ENCODE results near the gene CTXN3. TPM values are rescaled to one million over a fixed set of nuclear protein-coding genes. Genes with fewer than 3 reads are reported as not detected.
"Not testable (repeated sequence)": the region's sequence is repeated elsewhere in the genome, so short reads cannot be mapped to it uniquely, and the experiment has no call there.

The CTXN3 gene
- total RNA-seq, 1 donor from 2014 or later, result not detected

GRCh38 chr5:127673117-127673800, 24.4 kb downstream of the CTXN3 start:
- Mint-ChIP-seq H3K4me3 (no peak overlapping the region), H3K36me3 (ENCODE audit: low read depth) (no peaks in the 10 kb centered on the region), H3K27ac (no peak overlapping the region), H3K4me1 (no peaks in the 10 kb centered on the region), H3K27me3 (no peaks in the 10 kb centered on the region), H3K9me3 (no peaks in the 10 kb centered on the region)
- TF ChIP-seq, protein P1, sequence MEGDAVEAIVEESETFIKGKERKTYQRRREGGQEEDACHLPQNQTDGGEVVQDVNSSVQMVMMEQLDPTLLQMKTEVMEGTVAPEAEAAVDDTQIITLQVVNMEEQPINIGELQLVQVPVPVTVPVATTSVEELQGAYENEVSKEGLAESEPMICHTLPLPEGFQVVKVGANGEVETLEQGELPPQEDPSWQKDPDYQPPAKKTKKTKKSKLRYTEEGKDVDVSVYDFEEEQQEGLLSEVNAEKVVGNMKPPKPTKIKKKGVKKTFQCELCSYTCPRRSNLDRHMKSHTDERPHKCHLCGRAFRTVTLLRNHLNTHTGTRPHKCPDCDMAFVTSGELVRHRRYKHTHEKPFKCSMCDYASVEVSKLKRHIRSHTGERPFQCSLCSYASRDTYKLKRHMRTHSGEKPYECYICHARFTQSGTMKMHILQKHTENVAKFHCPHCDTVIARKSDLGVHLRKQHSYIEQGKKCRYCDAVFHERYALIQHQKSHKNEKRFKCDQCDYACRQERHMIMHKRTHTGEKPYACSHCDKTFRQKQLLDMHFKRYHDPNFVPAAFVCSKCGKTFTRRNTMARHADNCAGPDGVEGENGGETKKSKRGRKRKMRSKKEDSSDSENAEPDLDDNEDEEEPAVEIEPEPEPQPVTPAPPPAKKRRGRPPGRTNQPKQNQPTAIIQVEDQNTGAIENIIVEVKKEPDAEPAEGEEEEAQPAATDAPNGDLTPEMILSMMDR (IDR thresholded peaks at IDR 0.05), result no peak
- POLR2A ChIA-PET, result no interaction called here
- CTCF ChIA-PET, result no interaction called here
- intact Hi-C loops (cut with micrococcal nuclease), result no loop called here
- DNase-seq (no peak), ATAC-seq (ENCODE audit: low read depth) (no peak)

DNA sequence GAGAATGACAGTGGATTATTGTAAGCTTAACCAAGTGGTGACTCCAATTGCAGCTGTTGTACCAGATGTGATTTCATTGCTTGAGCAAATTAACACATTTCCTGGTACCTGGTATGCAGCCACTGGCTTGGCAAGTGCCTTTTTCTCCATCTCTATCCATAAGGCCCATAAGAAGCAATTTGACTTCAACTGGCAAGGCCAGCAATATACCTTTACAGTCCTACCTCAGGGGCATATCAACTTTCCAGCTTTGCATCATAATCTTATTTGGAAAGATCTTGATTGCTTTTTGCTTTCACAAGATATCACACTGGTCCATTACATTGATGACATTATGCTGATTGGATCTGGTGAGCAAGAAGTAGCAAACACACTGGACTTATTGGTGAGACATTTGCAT, 28.1 kb downstream of the CTXN3 start:
- H3K9me3 Mint-ChIP-seq; POLR2A ChIA-PET; H3K27ac Mint-ChIP-seq; H3K27me3 Mint-ChIP-seq; H3K4me1 Mint-ChIP-seq; CTCF ChIA-PET; H3K4me3 Mint-ChIP-seq; ATAC-seq (ENCODE audit: low read depth); H3K36me3 Mint-ChIP-seq (ENCODE audit: low read depth); DNase-seq; intact Hi-C loops (cut with micrococcal nuclease): not testable (repeated sequence)

- POLR2A ChIA-PET; H3K36me3 Mint-ChIP-seq (ENCODE audit: low read depth); ATAC-seq (ENCODE audit: low read depth); H3K4me1 Mint-ChIP-seq; CTCF ChIA-PET; H3K9me3 Mint-ChIP-seq; H3K27ac Mint-ChIP-seq; DNase-seq; H3K27me3 Mint-ChIP-seq; intact Hi-C loops (cut with micrococcal nuclease); H3K4me3 Mint-ChIP-seq: not testable (repeated sequence)
Measured at GRCh38 chr5:127679691-127680330, 30.9 kb downstream of the CTXN3 start.

DNA sequence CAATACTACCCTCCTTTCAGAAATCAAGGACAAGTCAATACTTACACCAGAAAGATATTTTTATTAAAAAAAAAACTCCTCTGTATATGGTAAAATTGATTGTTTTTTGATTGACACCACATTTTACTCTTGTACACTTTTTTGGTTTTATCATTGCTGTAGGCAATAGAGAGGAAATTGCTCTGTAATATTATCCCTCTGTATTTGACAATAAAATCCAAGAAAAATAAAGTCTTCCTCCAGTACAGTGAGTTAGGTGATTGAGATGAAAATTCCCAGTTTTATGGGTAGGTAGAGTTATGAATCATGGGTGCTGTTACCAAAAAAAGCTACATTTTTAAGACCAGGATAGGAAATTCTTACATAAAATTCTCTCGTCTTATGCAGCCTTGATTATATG, 31.7 kb downstream of the CTXN3 start:
- ChIA-PET POLR2A (no interaction called here), CTCF (no interaction called here)
- ATAC-seq (ENCODE audit: low read depth), result no peak
- Mint-ChIP-seq H3K4me3 (no peak overlapping the region), H3K27ac (no peak overlapping the region), H3K4me1 (no peaks in the 10 kb centered on the region), H3K9me3 (no peaks in the 10 kb centered on the region), H3K27me3 (peaks cover 2% of the 10 kb centered on the region), H3K36me3 (ENCODE audit: low read depth) (no peaks in the 10 kb centered on the region)
- TF ChIP-seq, protein P1 (IDR thresholded peaks at IDR 0.05), result no peak
- no peak for DNase-seq
- intact Hi-C loops (cut with micrococcal nuclease), result no loop called here

DNA sequence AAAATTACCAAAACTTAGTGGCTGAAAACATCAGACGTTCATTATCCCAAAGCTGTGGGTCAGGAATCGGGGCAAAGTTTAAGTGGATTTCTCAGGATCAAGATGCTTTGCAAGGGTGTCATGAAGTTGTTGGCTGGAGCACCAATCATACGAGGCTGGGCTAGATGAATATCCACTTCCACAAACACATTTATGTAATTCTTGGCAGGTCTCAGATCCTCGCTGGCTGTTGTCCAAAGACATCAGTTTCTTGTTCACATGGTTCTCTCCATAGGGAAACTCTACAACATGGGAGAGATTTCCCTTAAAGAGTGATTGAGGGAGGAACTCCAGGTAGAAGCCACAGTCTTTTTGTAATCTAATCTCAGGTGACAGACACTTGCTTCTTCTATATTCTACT, 34.1 kb downstream of the CTXN3 start:
- H3K36me3 Mint-ChIP-seq (ENCODE audit: low read depth), result no peaks in the 10 kb centered on the region
- H3K9me3 Mint-ChIP-seq, result no peaks in the 10 kb centered on the region
- H3K4me3 Mint-ChIP-seq, result no peak overlapping the region
- DNase-seq (no peak), ATAC-seq (ENCODE audit: low read depth) (no peak)
- H3K4me1 Mint-ChIP-seq, result no peaks in the 10 kb centered on the region
- intact Hi-C loops (cut with micrococcal nuclease), result no loop called here
- H3K27me3 Mint-ChIP-seq, result peaks cover 2% of the 10 kb centered on the region
- CTCF ChIA-PET, result no interaction called here
- no peak overlapping the region for H3K27ac Mint-ChIP-seq
- POLR2A ChIA-PET, result no interaction called here
- TF ChIP-seq, protein P1 (IDR thresholded peaks at IDR 0.05), result no peak

- Mint-ChIP-seq H3K4me3 (no peak overlapping the region), H3K4me1 (no peaks in the 10 kb centered on the region), H3K36me3 (ENCODE audit: low read depth) (no peaks in the 10 kb centered on the region), H3K27ac (no peak overlapping the region), H3K9me3 (no peaks in the 10 kb centered on the region), H3K27me3 (peaks cover 2% of the 10 kb centered on the region)
- ATAC-seq (ENCODE audit: low read depth), result no peak
- DNase-seq, result no peak
- CTCF ChIA-PET, result no interaction called here
- TF ChIP-seq, protein P1 (IDR thresholded peaks at IDR 0.05), result no peak
- POLR2A ChIA-PET, result no interaction called here
- intact Hi-C loops (cut with micrococcal nuclease), result no loop called here
Measured at GRCh38 chr5:127684726-127685467, 36.0 kb downstream of the CTXN3 start.
